KMS-11 (cell line): ENCODE results near the gene RPS2.
"Not testable (repeated sequence)": the region's sequence is repeated elsewhere in the genome, so short reads cannot be mapped to it uniquely, and the experiment has no call there.

Experiments
- H2AFZ ChIP-seq: fragments of 200-600 bp; sonication (generic); 2 replicates; pipeline ENCODE4 v1.6.1; 2016; ENCODE audit warnings: antibody characterized with exemption, mixed run types, low read depth
- H3K27ac ChIP-seq: fragments of 200-600 bp; sonication (generic); 2 replicates; pipeline ENCODE4 v1.6.1; 2016; ENCODE audit warnings: mild to moderate bottlenecking, mixed run types
- H3K27me3 ChIP-seq: fragments of 200-600 bp; sonication (generic); 2 replicates; pipeline ENCODE4 v1.6.1; 2017; ENCODE audit warnings: mild to moderate bottlenecking, low read depth, mixed run types, moderate library complexity; ENCODE audit not compliant: insufficient read depth
- H3K36me3 ChIP-seq: fragments of 200-600 bp; sonication (generic); 2 replicates; pipeline ENCODE4 v1.6.1; 2017; ENCODE audit warnings: mild to moderate bottlenecking, mixed run types; ENCODE audit not compliant: insufficient read depth
- H3K4me1 ChIP-seq: fragments of 200-600 bp; sonication (generic); 2 replicates; pipeline ENCODE4 v1.6.1; 2016; ENCODE audit warnings: mild to moderate bottlenecking, low read depth, mixed run types; ENCODE audit not compliant: poor library complexity, severe bottlenecking
- H3K4me2 ChIP-seq: fragments of 200-600 bp; sonication (generic); 2 replicates; pipeline ENCODE4 v1.7.0; 2016; ENCODE audit warnings: mild to moderate bottlenecking, mixed run types
- H3K4me3 ChIP-seq: fragments of 200-600 bp; sonication (generic); IDR thresholded peaks from 2 replicates; pipeline ENCODE4 v1.6.1; 2017; ENCODE audit warnings: low read depth, low read length, mixed read lengths; ENCODE audit not compliant: insufficient read depth
- H3K79me2 ChIP-seq: fragments of 200-600 bp; sonication (generic); 2 replicates; pipeline ENCODE4 v1.6.1; 2016; ENCODE audit warnings: low read depth, mixed run types; ENCODE audit not compliant: insufficient read depth
- H3K9ac ChIP-seq: fragments of 200-600 bp; sonication (generic); 2 replicates; pipeline ENCODE4 v1.6.1; 2016; ENCODE audit warnings: mild to moderate bottlenecking, mixed run types
- H4K20me1 ChIP-seq: fragments of 200-600 bp; sonication (generic); 2 replicates; pipeline ENCODE4 v1.6.1; 2016; ENCODE audit warnings: mild to moderate bottlenecking, mixed run types; ENCODE audit not compliant: insufficient read depth
- TF ChIP-seq, protein P1 (sequence below): fragments of 200-600 bp; sonication (generic); conservative IDR thresholded peaks from 2 replicates; pipeline ENCODE4 v1.6.1; 2017; ENCODE audit warnings: low read depth, mild to moderate bottlenecking, antibody characterized with exemption, low read length, moderate library complexity, mixed read lengths

Gene RPS2

DNA sequence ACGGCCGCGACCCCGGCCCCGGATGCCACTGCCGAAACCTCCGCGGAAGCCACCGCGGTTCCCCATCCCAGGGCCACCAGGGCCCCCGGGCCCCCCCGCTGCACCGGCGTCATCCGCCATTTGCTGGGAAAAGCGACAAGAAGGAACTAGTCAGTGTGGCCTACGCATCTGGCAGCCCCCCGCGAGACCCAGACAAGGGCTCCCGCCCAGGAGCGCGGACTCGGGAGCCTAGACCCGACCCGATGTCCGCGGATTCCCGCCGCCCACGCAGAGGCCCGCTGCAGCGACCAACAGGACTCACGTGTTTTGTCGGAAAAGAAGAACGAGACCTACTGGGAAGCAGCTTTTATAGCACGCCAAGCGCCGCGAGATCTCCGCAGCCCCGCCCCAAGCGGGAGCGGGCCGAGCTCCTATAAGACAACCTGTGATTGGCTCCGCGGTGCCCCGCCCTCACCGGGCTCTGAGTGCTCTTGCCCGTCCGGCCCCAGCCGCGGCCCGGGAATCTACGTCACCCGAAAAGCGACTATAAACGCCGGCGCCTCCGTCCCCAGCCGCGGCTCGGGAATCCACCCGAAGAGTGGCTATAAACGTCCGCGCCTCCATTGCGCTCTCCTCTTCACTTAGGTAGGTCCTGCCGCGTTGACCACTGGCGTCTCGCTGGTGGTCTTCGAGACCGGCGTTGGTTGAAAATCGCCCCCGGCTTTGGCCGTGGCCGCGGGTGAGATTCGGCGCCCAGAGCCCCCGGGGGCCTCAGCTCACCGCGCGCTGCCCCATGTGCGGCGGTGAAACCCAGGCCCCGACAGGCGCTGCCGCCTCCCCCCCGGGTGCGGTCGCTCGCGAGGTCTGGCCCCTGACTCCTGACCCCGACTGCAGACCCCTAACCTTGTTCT is at the start of gene RPS2:
TSS of gene RPS2 (minus strand) at position 321 of the 890 bp plus-strand sequence. CDS start at position 120, 201 bp downstream.
- Histone ChIP-seq H3K9ac (peak within 1 kb of the TSS; percentile 77), H2AFZ (peak within 1 kb of the TSS; percentile 72), H3K4me2 (peak within 1 kb of the TSS; percentile 64), H3K27ac (peak within 1 kb of the TSS; percentile 88), H3K4me1 (peaks cover 11% of the 10 kb centered on the region), H4K20me1 (no peaks in the 10 kb centered on the region), H3K27me3 (no peaks in the 10 kb centered on the region), H3K4me3 (no peak within 1 kb of the TSS), H3K36me3 (no peaks in the 10 kb centered on the region; the same call in 1 of the 2 replicates), H3K79me2 (peaks cover 18% of the 10 kb centered on the region)
- TF ChIP-seq, protein P1, sequence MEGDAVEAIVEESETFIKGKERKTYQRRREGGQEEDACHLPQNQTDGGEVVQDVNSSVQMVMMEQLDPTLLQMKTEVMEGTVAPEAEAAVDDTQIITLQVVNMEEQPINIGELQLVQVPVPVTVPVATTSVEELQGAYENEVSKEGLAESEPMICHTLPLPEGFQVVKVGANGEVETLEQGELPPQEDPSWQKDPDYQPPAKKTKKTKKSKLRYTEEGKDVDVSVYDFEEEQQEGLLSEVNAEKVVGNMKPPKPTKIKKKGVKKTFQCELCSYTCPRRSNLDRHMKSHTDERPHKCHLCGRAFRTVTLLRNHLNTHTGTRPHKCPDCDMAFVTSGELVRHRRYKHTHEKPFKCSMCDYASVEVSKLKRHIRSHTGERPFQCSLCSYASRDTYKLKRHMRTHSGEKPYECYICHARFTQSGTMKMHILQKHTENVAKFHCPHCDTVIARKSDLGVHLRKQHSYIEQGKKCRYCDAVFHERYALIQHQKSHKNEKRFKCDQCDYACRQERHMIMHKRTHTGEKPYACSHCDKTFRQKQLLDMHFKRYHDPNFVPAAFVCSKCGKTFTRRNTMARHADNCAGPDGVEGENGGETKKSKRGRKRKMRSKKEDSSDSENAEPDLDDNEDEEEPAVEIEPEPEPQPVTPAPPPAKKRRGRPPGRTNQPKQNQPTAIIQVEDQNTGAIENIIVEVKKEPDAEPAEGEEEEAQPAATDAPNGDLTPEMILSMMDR, result no peak

GRCh38 chr16:2013527-2013926 is 48.9 kb upstream of the RPS2 start:
- TF ChIP-seq, protein P1, result no peak
- no peak overlapping the region for H3K27ac ChIP-seq

GRCh38 chr16:2011726-2012125 is 47.1 kb upstream of the RPS2 start:
- not testable (repeated sequence) for H3K4me2 ChIP-seq, H3K27ac ChIP-seq

More at GRCh38 chr16:2013527-2013926, 48.9 kb upstream of the RPS2 start:
- H3K4me1 ChIP-seq, result peaks cover 5% of the 10 kb centered on the region
- H2AFZ ChIP-seq, result no peak overlapping the region
- H3K4me3 ChIP-seq, result no peak overlapping the region
- no peaks in the 10 kb centered on the region for H3K27me3 ChIP-seq
- H3K79me2 ChIP-seq, result peaks cover 9% of the 10 kb centered on the region
- H3K4me2 ChIP-seq, result no peak overlapping the region
- no peaks in the 10 kb centered on the region for H3K36me3 ChIP-seq
- H3K9ac ChIP-seq, result no peak overlapping the region
- 0 out of 2 replicates have a peak, but pooled peaks cover under 1% of the 10 kb centered on the region for H4K20me1 ChIP-seq

DNA sequence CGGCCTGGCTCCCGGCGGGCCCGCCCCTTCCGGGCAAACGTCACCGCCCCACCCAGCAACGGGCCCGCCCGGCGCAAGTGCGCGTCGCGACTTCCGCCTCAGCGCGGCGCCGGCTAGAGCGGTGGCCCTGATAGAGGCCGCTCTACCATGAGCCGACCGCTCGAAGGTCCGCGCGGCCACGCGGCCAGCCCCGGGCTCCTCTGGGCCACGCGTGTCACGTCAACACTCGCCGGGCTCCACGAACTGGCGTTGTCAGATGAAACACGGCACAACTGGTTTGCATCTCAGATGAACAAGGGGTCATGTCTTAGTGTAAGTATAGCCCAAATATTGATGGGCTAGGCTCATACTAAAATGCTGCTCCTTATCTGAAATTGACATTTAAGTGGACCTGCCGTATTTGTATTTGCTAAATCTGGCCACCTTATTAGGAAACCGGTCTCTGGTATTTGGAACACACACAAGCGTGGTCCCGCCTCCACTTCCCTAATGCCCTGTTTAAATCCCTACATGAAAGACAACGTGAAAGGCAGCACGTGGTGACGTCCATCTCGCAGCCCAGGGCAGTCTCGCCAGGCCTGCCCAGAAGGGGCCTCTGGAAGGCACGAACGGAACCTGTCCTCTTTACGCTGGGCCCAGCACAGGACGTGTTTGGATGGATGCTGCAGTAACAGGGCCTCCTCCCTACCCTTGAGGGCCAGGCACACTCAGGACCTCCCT is 45.3 kb upstream of the RPS2 start, which contains the start of gene ZNF598:
TSS of gene ZNF598 (minus strand) at position 31 of the 720 bp plus-strand sequence.
- peak within 1 kb of the TSS; percentile 76 for H2AFZ ChIP-seq
- H3K4me3 ChIP-seq, result peak within 1 kb of the TSS; percentile 56
- H3K79me2 ChIP-seq, result peaks cover 43% of the 10 kb centered on the region
- H3K27me3 ChIP-seq, result no peaks in the 10 kb centered on the region
- H3K27ac ChIP-seq, result peak within 1 kb of the TSS; percentile 61
- H4K20me1 ChIP-seq, result peaks cover 15% of the 10 kb centered on the region
- H3K4me2 ChIP-seq, result peak within 1 kb of the TSS; percentile 96
- TF ChIP-seq, protein P1, result no peak; the same call in 1 of the 2 replicates
- peaks cover 23% of the 10 kb centered on the region for H3K4me1 ChIP-seq
- H3K36me3 ChIP-seq, result no peaks in the 10 kb centered on the region
- H3K9ac ChIP-seq, result peak within 1 kb of the TSS; percentile 87

More at GRCh38 chr16:2011726-2012125, 47.1 kb upstream of the RPS2 start:
- peaks cover 23% of the 10 kb centered on the region for H3K4me1 ChIP-seq
- H3K36me3 ChIP-seq, H3K27me3 ChIP-seq, H3K9ac ChIP-seq, H3K4me3 ChIP-seq, H2AFZ ChIP-seq: not testable (repeated sequence)
- peaks cover 12% of the 10 kb centered on the region for H4K20me1 ChIP-seq
- H3K79me2 ChIP-seq, result peaks cover 27% of the 10 kb centered on the region
